ENCODE data around the gene SPEG. TPM values are rescaled to one million over a fixed set of nuclear protein-coding genes. Genes with fewer than 3 reads are reported as not detected.

SPEG gene
- total and polyA plus RNA-seq, 4 donors, result 3.7 to 15.6 (median 9.6) TPM

DNA sequence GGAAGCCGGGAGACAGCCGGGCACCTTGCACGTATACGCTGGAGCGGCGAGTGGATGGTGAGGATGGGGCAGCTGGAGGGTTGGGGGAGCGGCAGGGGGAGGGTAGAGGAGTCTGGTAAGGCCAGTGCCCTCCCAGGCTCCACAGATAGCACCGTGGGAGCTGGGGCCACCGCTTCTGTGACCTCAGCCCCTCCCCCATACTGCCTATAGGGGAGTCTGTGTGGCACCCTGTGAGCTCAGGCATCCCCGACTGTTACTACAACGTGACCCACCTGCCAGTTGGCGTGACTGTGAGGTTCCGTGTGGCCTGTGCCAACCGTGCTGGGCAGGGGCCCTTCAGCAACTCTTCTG is 54.2 kb downstream of the SPEG start:
- DNase-seq, result no peak
- no peak for ATAC-seq (ENCODE audit: insufficient read depth, low FRiP score)
- TF ChIP-seq, protein P1, sequence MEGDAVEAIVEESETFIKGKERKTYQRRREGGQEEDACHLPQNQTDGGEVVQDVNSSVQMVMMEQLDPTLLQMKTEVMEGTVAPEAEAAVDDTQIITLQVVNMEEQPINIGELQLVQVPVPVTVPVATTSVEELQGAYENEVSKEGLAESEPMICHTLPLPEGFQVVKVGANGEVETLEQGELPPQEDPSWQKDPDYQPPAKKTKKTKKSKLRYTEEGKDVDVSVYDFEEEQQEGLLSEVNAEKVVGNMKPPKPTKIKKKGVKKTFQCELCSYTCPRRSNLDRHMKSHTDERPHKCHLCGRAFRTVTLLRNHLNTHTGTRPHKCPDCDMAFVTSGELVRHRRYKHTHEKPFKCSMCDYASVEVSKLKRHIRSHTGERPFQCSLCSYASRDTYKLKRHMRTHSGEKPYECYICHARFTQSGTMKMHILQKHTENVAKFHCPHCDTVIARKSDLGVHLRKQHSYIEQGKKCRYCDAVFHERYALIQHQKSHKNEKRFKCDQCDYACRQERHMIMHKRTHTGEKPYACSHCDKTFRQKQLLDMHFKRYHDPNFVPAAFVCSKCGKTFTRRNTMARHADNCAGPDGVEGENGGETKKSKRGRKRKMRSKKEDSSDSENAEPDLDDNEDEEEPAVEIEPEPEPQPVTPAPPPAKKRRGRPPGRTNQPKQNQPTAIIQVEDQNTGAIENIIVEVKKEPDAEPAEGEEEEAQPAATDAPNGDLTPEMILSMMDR (IDR thresholded peaks at IDR 0.05; ENCODE audit: control extremely low read depth, extremely low read depth), result no peak
- Histone ChIP-seq H3K27me3 (ENCODE audit: control insufficient read depth in 3 of 3, insufficient read depth in 3 of 3, low read length in 2 of 3) (peaks cover 6 to 33% (median 14%) of the 10 kb centered on the region in 3 donors), H3K4me1 (ENCODE audit: control insufficient read depth in 5 of 5, insufficient read depth in 5 of 5, low read length in 5 of 5) (peaks cover 0 to 9% (median 0%) of the 10 kb centered on the region in 5 donors), H3K27ac (ENCODE audit: low read depth in 1 of 2, low read length in 1 of 2) (no peak overlapping the region), H3K9me3 (ENCODE audit: control insufficient read depth in 4 of 4, insufficient read depth in 3 of 4, low read length in 3 of 4) (peaks cover 0 to 2% (median 0%) of the 10 kb centered on the region in 4 donors), H3K9ac (ENCODE audit: insufficient read depth in 1 of 2, low read length in 2 of 2) (no peak overlapping the region), H3K4me3 (no peak overlapping the region), H3K36me3 (ENCODE audit: control insufficient read depth in 4 of 4, insufficient read depth in 4 of 4, low read length in 4 of 4) (no peaks in the 10 kb centered on the region)
- 84 to 90% methylated on average over 14 of the region's 14 CpGs for WGBS, 2 donors

- no peak overlapping the region for H3K4me3 ChIP-seq
- no peak overlapping the region for H3K27ac ChIP-seq (ENCODE audit: low read depth in 1 of 2, low read length in 1 of 2)
- H3K4me1 ChIP-seq (ENCODE audit: control insufficient read depth in 5 of 5, insufficient read depth in 5 of 5, low read length in 5 of 5), result peaks cover 0 to 5% (median 0%) of the 10 kb centered on the region in 5 donors
- DNase-seq, result no peak
- H3K36me3 ChIP-seq (ENCODE audit: control insufficient read depth in 4 of 4, insufficient read depth in 4 of 4, low read length in 4 of 4), result no peaks in the 10 kb centered on the region
- peaks cover 0 to 4% (median 0%) of the 10 kb centered on the region in 4 donors for H3K9me3 ChIP-seq (ENCODE audit: control insufficient read depth in 4 of 4, insufficient read depth in 3 of 4, low read length in 3 of 4)
- peaks cover 6 to 30% (median 11%) of the 10 kb centered on the region in 3 donors for H3K27me3 ChIP-seq (ENCODE audit: control insufficient read depth in 3 of 3, insufficient read depth in 3 of 3, low read length in 2 of 3)
- ATAC-seq (ENCODE audit: insufficient read depth, low FRiP score), result no peak
- TF ChIP-seq, protein P1 (IDR thresholded peaks at IDR 0.05; ENCODE audit: control extremely low read depth, extremely low read depth), result no peak
- 84 to 91% methylated on average over 9 of the region's 9 CpGs for WGBS, 2 donors
- H3K9ac ChIP-seq (ENCODE audit: insufficient read depth in 1 of 2, low read length in 2 of 2), result no peak overlapping the region
These were observed 54.7 kb downstream of the SPEG start for GRCh38 chr2:219489315-219489714.

DNA sequence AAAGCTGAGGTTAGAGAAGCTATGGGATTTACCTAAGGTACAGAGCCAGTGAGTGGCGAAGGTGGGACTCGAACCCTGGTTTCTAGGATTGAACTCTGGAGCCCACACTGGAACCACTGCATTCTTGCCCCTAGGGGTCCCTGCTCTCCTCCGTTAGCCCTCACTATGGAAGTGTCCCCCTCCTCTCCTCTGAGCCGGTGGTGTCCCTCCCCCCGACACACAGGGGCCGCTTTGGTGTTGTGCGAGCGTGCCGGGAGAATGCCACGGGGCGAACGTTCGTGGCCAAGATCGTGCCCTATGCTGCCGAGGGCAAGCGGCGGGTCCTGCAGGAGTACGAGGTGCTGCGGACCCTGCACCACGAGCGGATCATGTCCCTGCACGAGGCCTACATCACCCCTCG is 55.5 kb downstream of the SPEG start:
- peaks cover 0 to 8% (median 0%) of the 10 kb centered on the region in 5 donors for H3K4me1 ChIP-seq (ENCODE audit: control insufficient read depth in 5 of 5, insufficient read depth in 5 of 5, low read length in 5 of 5)
- WGBS, 2 donors, result 83 to 89% methylated on average over 23 of the region's 23 CpGs
- DNase-seq (no peak), ATAC-seq (ENCODE audit: insufficient read depth, low FRiP score) (no peak)
- TF ChIP-seq, protein P1 (IDR thresholded peaks at IDR 0.05; ENCODE audit: control extremely low read depth, extremely low read depth), result no peak
- H3K9ac ChIP-seq (ENCODE audit: insufficient read depth in 1 of 2, low read length in 2 of 2), result no peak overlapping the region
- H3K9me3 ChIP-seq (ENCODE audit: control insufficient read depth in 4 of 4, insufficient read depth in 3 of 4, low read length in 3 of 4), result peaks cover 0 to 5% (median 0%) of the 10 kb centered on the region in 4 donors
- H3K27me3 ChIP-seq (ENCODE audit: control insufficient read depth in 3 of 3, insufficient read depth in 3 of 3, low read length in 2 of 3), result peaks cover 6 to 34% (median 8%) of the 10 kb centered on the region in 3 donors
- H3K27ac ChIP-seq (ENCODE audit: low read depth in 1 of 2, low read length in 1 of 2), result no peak overlapping the region
- no peak overlapping the region for H3K4me3 ChIP-seq
- no peaks in the 10 kb centered on the region for H3K36me3 ChIP-seq (ENCODE audit: control insufficient read depth in 4 of 4, insufficient read depth in 4 of 4, low read length in 4 of 4)

DNA sequence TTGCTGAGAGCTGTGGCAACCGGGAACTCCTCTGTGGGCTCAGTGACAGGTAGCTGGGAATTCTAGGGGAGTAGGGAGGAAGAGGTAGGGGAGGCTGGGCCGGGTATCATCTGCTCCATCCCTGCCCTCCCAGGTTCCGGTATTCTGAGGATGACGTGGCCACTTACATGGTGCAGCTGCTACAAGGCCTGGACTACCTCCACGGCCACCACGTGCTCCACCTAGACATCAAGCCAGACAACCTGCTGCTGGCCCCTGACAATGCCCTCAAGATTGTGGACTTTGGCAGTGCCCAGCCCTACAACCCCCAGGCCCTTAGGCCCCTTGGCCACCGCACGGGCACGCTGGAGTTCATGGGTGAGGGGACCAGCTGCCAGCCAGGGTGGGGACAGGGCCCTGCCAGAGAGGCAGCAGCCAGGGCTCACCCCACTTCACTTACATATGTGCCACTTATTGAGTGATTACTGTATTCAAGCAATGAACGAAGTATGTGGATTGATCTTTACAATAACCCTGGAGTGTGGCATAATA is 56.0 kb downstream of the SPEG start:
- Histone ChIP-seq H3K4me1 (ENCODE audit: control insufficient read depth in 5 of 5, insufficient read depth in 5 of 5, low read length in 5 of 5) (peaks cover 0 to 13% (median 0%) of the 10 kb centered on the region in 5 donors), H3K9ac (ENCODE audit: insufficient read depth in 1 of 2, low read length in 2 of 2) (no peak overlapping the region), H3K4me3 (no peak overlapping the region), H3K27me3 (ENCODE audit: control insufficient read depth in 3 of 3, insufficient read depth in 3 of 3, low read length in 2 of 3) (peaks cover 6 to 34% (median 6%) of the 10 kb centered on the region in 3 donors), H3K9me3 (ENCODE audit: control insufficient read depth in 4 of 4, insufficient read depth in 3 of 4, low read length in 3 of 4) (peaks cover 0 to 5% (median 0%) of the 10 kb centered on the region in 4 donors), H3K27ac (ENCODE audit: low read depth in 1 of 2, low read length in 1 of 2) (no peak overlapping the region), H3K36me3 (ENCODE audit: control insufficient read depth in 4 of 4, insufficient read depth in 4 of 4, low read length in 4 of 4) (no peaks in the 10 kb centered on the region)
- no peak for ATAC-seq (ENCODE audit: insufficient read depth, low FRiP score)
- no peak for DNase-seq
- TF ChIP-seq, protein P1 (IDR thresholded peaks at IDR 0.05; ENCODE audit: control extremely low read depth, extremely low read depth), result no peak
- 79 to 94% methylated on average over 10 of the region's 10 CpGs for WGBS, 2 donors
